CD8-positive, alpha-beta memory T cell (primary cell): Measurements from ENCODE around the gene ZNF366. TPM values are rescaled to one million over a fixed set of nuclear protein-coding genes. Genes with fewer than 3 reads are reported as not detected.

ENCODE experiments used
- CTCF ChIA-PET: fragments of 350-600 bp; sonication (Branson Sonifier 250); formaldehyde crosslinking; loops from one replicate; lab custom pipeline; 2021; ENCODE audit warnings: antibody characterized with exemption; lab: Charles Lee
- POLR2A ChIA-PET: fragments of 350-600 bp; sonication (Branson Sonifier 250); formaldehyde crosslinking; loops from one replicate; lab custom pipeline; 2021; ENCODE audit warnings: antibody characterized with exemption; lab: Charles Lee
- DNase-seq, 5 donors: peaks; one replicate each; pipeline versions ENCODE4 v3.0.0 to v3.0.0-alpha.2; 2020 to 2022; ENCODE audit warnings: mixed read lengths in 1 of 5
- H3K27ac ChIP-seq: one replicate; pipeline ENCODE4 v1.7.0; 2013; ENCODE audit warnings: low read depth, mild to moderate bottlenecking, low read length, moderate library complexity
- H3K27me3 ChIP-seq: 2 replicates; pipeline ENCODE4 v1.7.0; 2013; ENCODE audit warnings: low read length, mild to moderate bottlenecking; ENCODE audit not compliant: insufficient read depth, poor library complexity, severe bottlenecking
- H3K36me3 ChIP-seq: 2 replicates; pipeline ENCODE4 v1.7.0; 2013; ENCODE audit warnings: mild to moderate bottlenecking, low read length, moderate library complexity; ENCODE audit not compliant: insufficient read depth
- H3K4me1 ChIP-seq: 2 replicates; pipeline ENCODE4 v1.7.0; 2013; ENCODE audit warnings: mild to moderate bottlenecking, low read length, moderate library complexity; ENCODE audit not compliant: insufficient read depth
- H3K4me3 ChIP-seq: 2 replicates; pipeline ENCODE4 v1.7.0; 2013; ENCODE audit warnings: mild to moderate bottlenecking, low read length
- H3K9me3 ChIP-seq: 2 replicates; pipeline ENCODE4 v1.7.0; 2013; ENCODE audit warnings: mild to moderate bottlenecking, low read length
- H3K27ac Mint-ChIP-seq, 8 donors: one replicate each; pipeline ENCODE4 v1.8.0; 2020 to 2021; ENCODE audit warnings: mixed read lengths in 8 of 8, mild to moderate bottlenecking in 6 of 8, inconsistent platforms in 3 of 8, moderate library complexity in 3 of 8
- H3K27me3 Mint-ChIP-seq, 2 donors: one replicate each; pipeline ENCODE4 v1.8.0; 2020 to 2021; ENCODE audit warnings: mixed read lengths in 2 of 2, mild to moderate bottlenecking in 1 of 2, moderate library complexity in 1 of 2
- H3K36me3 Mint-ChIP-seq, 3 donors: one replicate each; pipeline ENCODE4 v1.8.0; 2020 to 2021; ENCODE audit warnings: mixed read lengths in 3 of 3, inconsistent platforms in 1 of 3, mild to moderate bottlenecking in 1 of 3
- H3K4me1 Mint-ChIP-seq, 3 donors: one replicate each; pipeline ENCODE4 v1.8.0; 2020 to 2021; ENCODE audit warnings: mixed read lengths in 3 of 3, inconsistent platforms in 1 of 3, mild to moderate bottlenecking in 1 of 3
- H3K4me3 Mint-ChIP-seq, 7 donors: one replicate each; pipeline ENCODE4 v1.8.0; 2020 to 2021; ENCODE audit warnings: mixed read lengths in 7 of 7, mild to moderate bottlenecking in 6 of 7, moderate library complexity in 4 of 7, inconsistent platforms in 2 of 7
- H3K9me3 Mint-ChIP-seq, 5 donors: one replicate each; pipeline ENCODE4 v1.8.0; 2020 to 2022; ENCODE audit warnings: mixed read lengths in 5 of 5, mild to moderate bottlenecking in 3 of 5, moderate library complexity in 2 of 5, inconsistent platforms in 1 of 5
- polyA plus RNA-seq: library from polyadenylated mRNA; unstranded; fragments of 300-500 nt; fragmentation: Illumina TruSeq; gene quantifications from one replicate; pipeline ENCODE4 v1.2.3, GENCODE V29; 2021
- total RNA-seq, 2 experiments: library from RNA; stranded (reverse); gene quantifications; one replicate each; pipeline ENCODE4 v1.2.3, GENCODE V29; 2021

ZNF366 gene
- total and polyA plus RNA-seq, 3 experiments from 2014 or later = not detected

- Histone ChIP-seq H3K9me3 (no peaks in the 10 kb centered on the region), H3K4me3 (no peak overlapping the region), H3K27ac (no peak overlapping the region), H3K4me1 (no peaks in the 10 kb centered on the region), H3K36me3 (no peaks in the 10 kb centered on the region), H3K27me3 (no peaks in the 10 kb centered on the region)
- no peak for DNase-seq
- POLR2A ChIA-PET = no interaction called here
- Mint-ChIP-seq H3K4me3 (no peak overlapping the region), H3K9me3 (no peaks in the 10 kb centered on the region), H3K27me3 (peaks cover 5 to 18% of the 10 kb centered on the region in 2 donors), H3K27ac (no peak overlapping the region), H3K36me3 (no peaks in the 10 kb centered on the region), H3K4me1 (no peaks in the 10 kb centered on the region)
- CTCF ChIA-PET = no interaction called here
Measured at GRCh38 chr5:72480841-72481240, 26.4 kb downstream of the ZNF366 start.

DNA sequence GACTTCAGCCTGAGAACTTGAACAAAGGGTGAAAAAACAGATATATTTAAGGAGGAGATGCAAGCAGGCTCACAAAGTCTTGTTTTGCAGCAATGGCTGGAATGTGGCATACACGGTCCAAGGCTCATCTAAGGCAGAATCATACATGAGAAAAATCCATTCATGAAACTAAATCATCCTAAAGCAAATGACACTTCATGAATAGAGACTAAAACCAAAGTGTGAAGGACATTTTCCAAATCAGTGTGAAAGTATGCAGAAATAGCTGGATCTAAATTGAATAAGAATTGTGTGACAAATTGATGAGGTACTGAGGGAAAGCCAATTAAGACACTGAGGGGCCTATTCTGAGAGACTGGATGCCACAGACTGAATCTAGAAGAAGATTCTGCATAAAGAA is 27.3 kb downstream of the ZNF366 start:
- ChIA-PET POLR2A (no interaction called here), CTCF (no interaction called here)
- Histone ChIP-seq H3K4me3 (no peak overlapping the region), H3K27me3 (no peaks in the 10 kb centered on the region), H3K27ac (no peak overlapping the region), H3K9me3 (no peaks in the 10 kb centered on the region), H3K4me1 (no peaks in the 10 kb centered on the region), H3K36me3 (no peaks in the 10 kb centered on the region)
- Mint-ChIP-seq H3K4me1 (no peaks in the 10 kb centered on the region), H3K27ac (no peak overlapping the region), H3K4me3 (no peak overlapping the region), H3K9me3 (no peaks in the 10 kb centered on the region), H3K27me3 (peaks cover 8 to 24% of the 10 kb centered on the region in 2 donors), H3K36me3 (no peaks in the 10 kb centered on the region)
- no peak for DNase-seq

GRCh38 chr5:72478684-72479083 is 28.5 kb downstream of the ZNF366 start:
- Mint-ChIP-seq H3K27ac (no peak overlapping the region), H3K27me3 (peaks cover 11 to 25% of the 10 kb centered on the region in 2 donors), H3K4me3 (no peak overlapping the region), H3K4me1 (no peaks in the 10 kb centered on the region), H3K36me3 (no peaks in the 10 kb centered on the region), H3K9me3 (no peaks in the 10 kb centered on the region)
- POLR2A ChIA-PET = no interaction called here
- Histone ChIP-seq H3K4me3 (no peak overlapping the region), H3K27ac (no peak overlapping the region), H3K36me3 (no peaks in the 10 kb centered on the region), H3K27me3 (no peaks in the 10 kb centered on the region), H3K4me1 (no peaks in the 10 kb centered on the region), H3K9me3 (no peaks in the 10 kb centered on the region)
- no peak for DNase-seq
- CTCF ChIA-PET = no interaction called here

- H3K9me3 Mint-ChIP-seq = no peaks in the 10 kb centered on the region
- no peak overlapping the region for H3K27ac Mint-ChIP-seq
- peaks cover 13 to 29% of the 10 kb centered on the region in 2 donors for H3K27me3 Mint-ChIP-seq
- DNase-seq = no peak
- Histone ChIP-seq H3K4me3 (no peak overlapping the region), H3K36me3 (no peaks in the 10 kb centered on the region), H3K27ac (no peak overlapping the region), H3K27me3 (no peaks in the 10 kb centered on the region), H3K9me3 (no peaks in the 10 kb centered on the region), H3K4me1 (no peaks in the 10 kb centered on the region)
- ChIA-PET POLR2A (no interaction called here), CTCF (no interaction called here)
- H3K36me3 Mint-ChIP-seq = no peaks in the 10 kb centered on the region
- no peaks in the 10 kb centered on the region for H3K4me1 Mint-ChIP-seq
- H3K4me3 Mint-ChIP-seq = no peak overlapping the region
Measured at GRCh38 chr5:72478276-72478675, 28.9 kb downstream of the ZNF366 start.

DNA sequence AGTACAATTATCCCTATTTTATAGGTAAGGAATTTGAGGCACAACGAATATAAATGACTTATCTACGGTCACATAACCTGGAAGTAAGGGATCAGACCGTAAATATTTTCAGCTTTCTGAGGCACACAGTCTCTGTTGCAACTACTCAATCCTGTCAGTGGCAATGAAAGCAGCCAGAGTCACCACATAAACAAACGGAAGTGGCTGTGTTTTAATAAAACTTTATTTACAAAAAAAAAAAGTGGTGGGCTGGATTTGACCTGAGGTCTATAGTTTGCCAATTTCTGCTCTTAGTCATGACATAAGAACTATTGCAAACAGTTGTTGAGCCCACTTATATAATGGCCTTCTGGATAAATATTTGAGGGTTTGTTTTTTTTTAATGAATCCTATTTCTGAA is 29.6 kb downstream of the ZNF366 start:
- Mint-ChIP-seq H3K36me3 (no peaks in the 10 kb centered on the region), H3K27ac (no peak overlapping the region), H3K27me3 (peaks cover 13 to 36% of the 10 kb centered on the region in 2 donors), H3K9me3 (no peaks in the 10 kb centered on the region), H3K4me3 (no peak overlapping the region), H3K4me1 (no peaks in the 10 kb centered on the region)
- POLR2A ChIA-PET = no interaction called here
- H3K4me1 ChIP-seq = no peaks in the 10 kb centered on the region
- H3K36me3 ChIP-seq = no peaks in the 10 kb centered on the region
- no peaks in the 10 kb centered on the region for H3K27me3 ChIP-seq
- H3K9me3 ChIP-seq = no peaks in the 10 kb centered on the region
- CTCF ChIA-PET = no interaction called here
- no peak for DNase-seq
- H3K27ac ChIP-seq = no peak overlapping the region
- no peak overlapping the region for H3K4me3 ChIP-seq

- Mint-ChIP-seq H3K4me3 (no peak overlapping the region), H3K4me1 (no peaks in the 10 kb centered on the region), H3K27me3 (peaks cover 14 to 38% of the 10 kb centered on the region in 2 donors), H3K27ac (no peak overlapping the region), H3K36me3 (no peaks in the 10 kb centered on the region), H3K9me3 (no peaks in the 10 kb centered on the region)
- Histone ChIP-seq H3K36me3 (no peaks in the 10 kb centered on the region), H3K4me1 (no peaks in the 10 kb centered on the region), H3K27me3 (no peaks in the 10 kb centered on the region), H3K9me3 (no peaks in the 10 kb centered on the region), H3K4me3 (no peak overlapping the region), H3K27ac (no peak overlapping the region)
- DNase-seq = no peak
- CTCF ChIA-PET = no interaction called here
- POLR2A ChIA-PET = no interaction called here
Measured at GRCh38 chr5:72477176-72477575, 30.0 kb downstream of the ZNF366 start.

DNA sequence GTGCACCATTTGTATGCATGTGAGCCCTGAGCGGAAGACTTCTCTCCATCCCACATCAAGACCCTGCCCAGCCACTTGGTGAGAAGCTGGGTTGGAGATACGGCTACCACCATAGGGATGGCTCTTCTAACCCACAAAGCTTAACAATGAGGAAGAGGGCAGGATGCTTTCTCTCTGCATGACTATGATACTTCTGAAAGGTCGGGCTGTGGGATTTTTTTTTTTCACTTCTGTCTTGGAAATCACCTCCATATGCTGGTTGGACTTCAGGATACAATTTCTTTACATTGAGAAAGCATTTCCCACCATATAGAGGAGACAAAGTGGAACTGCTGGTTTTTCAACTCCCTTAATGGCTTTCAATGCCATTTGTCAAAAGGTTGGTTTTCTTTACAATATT is 30.5 kb downstream of the ZNF366 start:
- Histone ChIP-seq H3K9me3 (no peaks in the 10 kb centered on the region), H3K27ac (no peak overlapping the region), H3K4me3 (no peak overlapping the region), H3K36me3 (no peaks in the 10 kb centered on the region), H3K4me1 (no peaks in the 10 kb centered on the region), H3K27me3 (no peaks in the 10 kb centered on the region)
- H3K27me3 Mint-ChIP-seq = peaks cover 14 to 38% of the 10 kb centered on the region in 2 donors
- H3K9me3 Mint-ChIP-seq = no peaks in the 10 kb centered on the region
- no peak for DNase-seq
- H3K4me3 Mint-ChIP-seq = no peak overlapping the region
- no peaks in the 10 kb centered on the region for H3K36me3 Mint-ChIP-seq
- H3K4me1 Mint-ChIP-seq = no peaks in the 10 kb centered on the region
- CTCF ChIA-PET = no interaction called here
- POLR2A ChIA-PET = no interaction called here
- no peak overlapping the region for H3K27ac Mint-ChIP-seq

- H3K27ac Mint-ChIP-seq = no peak overlapping the region
- H3K27me3 ChIP-seq = no peaks in the 10 kb centered on the region
- H3K9me3 ChIP-seq = no peaks in the 10 kb centered on the region
- no peaks in the 10 kb centered on the region for H3K36me3 ChIP-seq
- H3K9me3 Mint-ChIP-seq = peaks cover 0 to 2% (median 0%) of the 10 kb centered on the region in 5 donors
- CTCF ChIA-PET = no interaction called here
- POLR2A ChIA-PET = no interaction called here
- H3K27ac ChIP-seq = no peak overlapping the region
- no peak overlapping the region for H3K4me3 ChIP-seq
- no peaks in the 10 kb centered on the region for H3K4me1 ChIP-seq
- H3K36me3 Mint-ChIP-seq = no peaks in the 10 kb centered on the region
- DNase-seq = no peak
- H3K4me1 Mint-ChIP-seq = no peaks in the 10 kb centered on the region
- no peak overlapping the region for H3K4me3 Mint-ChIP-seq
- H3K27me3 Mint-ChIP-seq = peaks cover 14 to 41% of the 10 kb centered on the region in 2 donors
Measured at GRCh38 chr5:72476275-72476674, 30.9 kb downstream of the ZNF366 start.

DNA sequence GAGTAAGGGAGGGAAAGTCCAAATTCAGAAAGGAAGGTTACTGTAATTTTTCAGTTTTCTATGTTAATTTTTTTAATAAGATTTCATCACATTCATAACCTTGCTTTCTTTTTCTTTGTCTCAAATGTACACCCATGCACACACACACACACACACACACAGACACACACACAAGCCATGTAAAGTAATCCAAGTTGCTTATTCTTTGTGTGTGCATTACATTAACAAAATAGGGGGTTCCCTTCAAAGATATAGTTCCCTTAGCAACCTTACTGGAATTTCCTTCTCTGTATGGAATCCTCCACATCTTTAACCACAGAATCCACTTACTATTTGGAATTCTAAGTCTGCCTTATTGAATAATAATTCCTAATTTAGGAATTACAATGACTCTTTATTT is 32.7 kb downstream of the ZNF366 start:
- no peak for DNase-seq
- H3K27ac ChIP-seq = no peak overlapping the region
- no peaks in the 10 kb centered on the region for H3K27me3 ChIP-seq
- no peaks in the 10 kb centered on the region for H3K4me1 Mint-ChIP-seq
- H3K27ac Mint-ChIP-seq = no peak overlapping the region
- peaks cover 14 to 49% of the 10 kb centered on the region in 2 donors for H3K27me3 Mint-ChIP-seq
- no peak overlapping the region for H3K4me3 Mint-ChIP-seq
- H3K9me3 ChIP-seq = no peaks in the 10 kb centered on the region
- H3K36me3 ChIP-seq = no peaks in the 10 kb centered on the region
- H3K4me1 ChIP-seq = no peaks in the 10 kb centered on the region
- H3K36me3 Mint-ChIP-seq = no peaks in the 10 kb centered on the region
- ChIA-PET CTCF (no interaction called here), POLR2A (no interaction called here)
- H3K9me3 Mint-ChIP-seq = peaks cover 0 to 3% (median 0%) of the 10 kb centered on the region in 5 donors
- H3K4me3 ChIP-seq = no peak overlapping the region
